Measurements from ENCODE around the gene MT3. TPM values are rescaled to one million over a fixed set of nuclear protein-coding genes. Genes with fewer than 3 reads are reported as not detected.
A peak's percentile ranks its signal among the peaks of the same experiment; 100 is the strongest.

MT3 gene
- total and polyA plus RNA-seq, 2 of the 13 experiments (the other 11 are each of a cell fraction or from before 2014, with no cell fraction given), result not detected

DNA sequence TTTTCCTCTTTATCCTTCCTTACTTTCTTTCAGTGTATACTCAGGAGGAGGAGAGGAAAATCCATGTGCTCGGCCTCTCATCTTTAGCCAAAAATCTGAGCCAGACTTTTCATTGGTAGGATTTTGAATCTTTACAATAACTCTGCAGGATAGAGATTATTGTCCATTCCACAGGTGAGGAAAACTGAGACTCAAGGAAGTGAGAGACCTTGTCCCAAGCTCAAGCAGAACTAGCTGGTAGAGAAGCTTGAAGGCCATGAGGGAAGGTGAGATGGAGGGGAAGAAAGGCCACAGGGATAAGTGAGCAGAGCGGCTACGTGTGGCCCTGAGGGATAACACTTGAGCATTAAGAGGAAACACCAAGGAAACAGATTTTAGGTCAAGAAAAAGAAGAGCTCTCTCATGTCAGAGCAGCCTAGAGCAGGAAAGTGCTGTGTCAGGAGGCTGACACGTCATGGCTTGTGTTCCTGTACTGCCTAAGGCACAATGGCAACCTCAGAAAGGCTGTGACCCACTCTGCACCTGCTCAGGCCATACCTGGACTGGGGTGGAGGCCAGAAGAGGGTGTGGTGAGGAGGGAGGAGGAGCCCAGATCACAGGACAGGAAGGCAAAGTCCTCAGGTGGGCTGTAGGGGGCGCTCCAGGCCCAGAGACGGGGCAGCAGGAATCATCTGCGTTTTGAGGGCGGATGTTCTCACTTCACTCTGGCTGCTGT lies 12.6 kb upstream of the MT3 start (continued):
- TF ChIP-seq, protein P1, sequence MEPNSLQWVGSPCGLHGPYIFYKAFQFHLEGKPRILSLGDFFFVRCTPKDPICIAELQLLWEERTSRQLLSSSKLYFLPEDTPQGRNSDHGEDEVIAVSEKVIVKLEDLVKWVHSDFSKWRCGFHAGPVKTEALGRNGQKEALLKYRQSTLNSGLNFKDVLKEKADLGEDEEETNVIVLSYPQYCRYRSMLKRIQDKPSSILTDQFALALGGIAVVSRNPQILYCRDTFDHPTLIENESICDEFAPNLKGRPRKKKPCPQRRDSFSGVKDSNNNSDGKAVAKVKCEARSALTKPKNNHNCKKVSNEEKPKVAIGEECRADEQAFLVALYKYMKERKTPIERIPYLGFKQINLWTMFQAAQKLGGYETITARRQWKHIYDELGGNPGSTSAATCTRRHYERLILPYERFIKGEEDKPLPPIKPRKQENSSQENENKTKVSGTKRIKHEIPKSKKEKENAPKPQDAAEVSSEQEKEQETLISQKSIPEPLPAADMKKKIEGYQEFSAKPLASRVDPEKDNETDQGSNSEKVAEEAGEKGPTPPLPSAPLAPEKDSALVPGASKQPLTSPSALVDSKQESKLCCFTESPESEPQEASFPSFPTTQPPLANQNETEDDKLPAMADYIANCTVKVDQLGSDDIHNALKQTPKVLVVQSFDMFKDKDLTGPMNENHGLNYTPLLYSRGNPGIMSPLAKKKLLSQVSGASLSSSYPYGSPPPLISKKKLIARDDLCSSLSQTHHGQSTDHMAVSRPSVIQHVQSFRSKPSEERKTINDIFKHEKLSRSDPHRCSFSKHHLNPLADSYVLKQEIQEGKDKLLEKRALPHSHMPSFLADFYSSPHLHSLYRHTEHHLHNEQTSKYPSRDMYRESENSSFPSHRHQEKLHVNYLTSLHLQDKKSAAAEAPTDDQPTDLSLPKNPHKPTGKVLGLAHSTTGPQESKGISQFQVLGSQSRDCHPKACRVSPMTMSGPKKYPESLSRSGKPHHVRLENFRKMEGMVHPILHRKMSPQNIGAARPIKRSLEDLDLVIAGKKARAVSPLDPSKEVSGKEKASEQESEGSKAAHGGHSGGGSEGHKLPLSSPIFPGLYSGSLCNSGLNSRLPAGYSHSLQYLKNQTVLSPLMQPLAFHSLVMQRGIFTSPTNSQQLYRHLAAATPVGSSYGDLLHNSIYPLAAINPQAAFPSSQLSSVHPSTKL (CRISPR knock-in tag; IDR thresholded peaks at IDR 0.05), result peak; percentile 28; the same call in 1 of the 2 replicates
- TF ChIP-seq, protein P2, sequence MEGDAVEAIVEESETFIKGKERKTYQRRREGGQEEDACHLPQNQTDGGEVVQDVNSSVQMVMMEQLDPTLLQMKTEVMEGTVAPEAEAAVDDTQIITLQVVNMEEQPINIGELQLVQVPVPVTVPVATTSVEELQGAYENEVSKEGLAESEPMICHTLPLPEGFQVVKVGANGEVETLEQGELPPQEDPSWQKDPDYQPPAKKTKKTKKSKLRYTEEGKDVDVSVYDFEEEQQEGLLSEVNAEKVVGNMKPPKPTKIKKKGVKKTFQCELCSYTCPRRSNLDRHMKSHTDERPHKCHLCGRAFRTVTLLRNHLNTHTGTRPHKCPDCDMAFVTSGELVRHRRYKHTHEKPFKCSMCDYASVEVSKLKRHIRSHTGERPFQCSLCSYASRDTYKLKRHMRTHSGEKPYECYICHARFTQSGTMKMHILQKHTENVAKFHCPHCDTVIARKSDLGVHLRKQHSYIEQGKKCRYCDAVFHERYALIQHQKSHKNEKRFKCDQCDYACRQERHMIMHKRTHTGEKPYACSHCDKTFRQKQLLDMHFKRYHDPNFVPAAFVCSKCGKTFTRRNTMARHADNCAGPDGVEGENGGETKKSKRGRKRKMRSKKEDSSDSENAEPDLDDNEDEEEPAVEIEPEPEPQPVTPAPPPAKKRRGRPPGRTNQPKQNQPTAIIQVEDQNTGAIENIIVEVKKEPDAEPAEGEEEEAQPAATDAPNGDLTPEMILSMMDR (CRISPR knock-in tag; IDR thresholded peaks at IDR 0.05), result peak; percentile 99
- TF ChIP-seq MIER3 (CRISPR knock-in tag; IDR thresholded peaks at IDR 0.05; ENCODE audit: borderline replicate concordance) (no peak), ZBTB20 (CRISPR knock-in tag; IDR thresholded peaks at IDR 0.05; ENCODE audit: borderline replicate concordance, low read depth) (0 out of 2 replicates have a peak, but pooled peaks have one; percentile 41), FOXC1 (CRISPR knock-in tag; IDR thresholded peaks at IDR 0.05; ENCODE audit: borderline replicate concordance) (0 out of 2 replicates have a peak, but pooled peaks have one; percentile 54), NFKBIZ (CRISPR knock-in tag; IDR thresholded peaks at IDR 0.05) (no peak), MEIS1 (CRISPR knock-in tag; IDR thresholded peaks at IDR 0.05; ENCODE audit: borderline replicate concordance) (0 out of 2 replicates have a peak, but pooled peaks have one; percentile 33), SYNCRIP (IDR thresholded peaks at IDR 0.05; ENCODE audit: insufficient read depth, low read depth, low read length) (no peak), HCFC1 (IDR thresholded peaks at IDR 0.05; ENCODE audit: low read depth, low read length) (no peak), EED (CRISPR knock-in tag; IDR thresholded peaks at IDR 0.05) (0 out of 2 replicates have a peak, but pooled peaks have one; percentile 18), SNAPC2 (CRISPR knock-in tag; IDR thresholded peaks at IDR 0.05) (no peak)
- TF ChIP-seq, protein P3, sequence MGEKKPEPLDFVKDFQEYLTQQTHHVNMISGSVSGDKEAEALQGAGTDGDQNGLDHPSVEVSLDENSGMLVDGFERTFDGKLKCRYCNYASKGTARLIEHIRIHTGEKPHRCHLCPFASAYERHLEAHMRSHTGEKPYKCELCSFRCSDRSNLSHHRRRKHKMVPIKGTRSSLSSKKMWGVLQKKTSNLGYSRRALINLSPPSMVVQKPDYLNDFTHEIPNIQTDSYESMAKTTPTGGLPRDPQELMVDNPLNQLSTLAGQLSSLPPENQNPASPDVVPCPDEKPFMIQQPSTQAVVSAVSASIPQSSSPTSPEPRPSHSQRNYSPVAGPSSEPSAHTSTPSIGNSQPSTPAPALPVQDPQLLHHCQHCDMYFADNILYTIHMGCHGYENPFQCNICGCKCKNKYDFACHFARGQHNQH (CRISPR knock-in tag; IDR thresholded peaks at IDR 0.05), result peak; percentile 33; the same call in 1 of the 2 replicates
- TF ChIP-seq, protein P4, sequence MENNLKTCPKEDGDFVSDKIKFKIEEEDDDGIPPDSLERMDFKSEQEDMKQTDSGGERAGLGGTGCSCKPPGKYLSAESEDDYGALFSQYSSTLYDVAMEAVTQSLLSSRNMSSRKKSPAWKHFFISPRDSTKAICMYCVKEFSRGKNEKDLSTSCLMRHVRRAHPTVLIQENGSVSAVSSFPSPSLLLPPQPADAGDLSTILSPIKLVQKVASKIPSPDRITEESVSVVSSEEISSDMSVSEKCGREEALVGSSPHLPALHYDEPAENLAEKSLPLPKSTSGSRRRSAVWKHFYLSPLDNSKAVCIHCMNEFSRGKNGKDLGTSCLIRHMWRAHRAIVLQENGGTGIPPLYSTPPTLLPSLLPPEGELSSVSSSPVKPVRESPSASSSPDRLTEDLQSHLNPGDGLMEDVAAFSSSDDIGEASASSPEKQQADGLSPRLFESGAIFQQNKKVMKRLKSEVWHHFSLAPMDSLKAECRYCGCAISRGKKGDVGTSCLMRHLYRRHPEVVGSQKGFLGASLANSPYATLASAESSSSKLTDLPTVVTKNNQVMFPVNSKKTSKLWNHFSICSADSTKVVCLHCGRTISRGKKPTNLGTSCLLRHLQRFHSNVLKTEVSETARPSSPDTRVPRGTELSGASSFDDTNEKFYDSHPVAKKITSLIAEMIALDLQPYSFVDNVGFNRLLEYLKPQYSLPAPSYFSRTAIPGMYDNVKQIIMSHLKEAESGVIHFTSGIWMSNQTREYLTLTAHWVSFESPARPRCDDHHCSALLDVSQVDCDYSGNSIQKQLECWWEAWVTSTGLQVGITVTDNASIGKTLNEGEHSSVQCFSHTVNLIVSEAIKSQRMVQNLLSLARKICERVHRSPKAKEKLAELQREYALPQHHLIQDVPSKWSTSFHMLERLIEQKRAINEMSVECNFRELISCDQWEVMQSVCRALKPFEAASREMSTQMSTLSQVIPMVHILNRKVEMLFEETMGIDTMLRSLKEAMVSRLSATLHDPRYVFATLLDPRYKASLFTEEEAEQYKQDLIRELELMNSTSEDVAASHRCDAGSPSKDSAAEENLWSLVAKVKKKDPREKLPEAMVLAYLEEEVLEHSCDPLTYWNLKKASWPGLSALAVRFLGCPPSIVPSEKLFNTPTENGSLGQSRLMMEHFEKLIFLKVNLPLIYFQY (CRISPR knock-in tag; IDR thresholded peaks at IDR 0.05; ENCODE audit: borderline replicate concordance), result no peak
- TF ChIP-seq, protein P5, sequence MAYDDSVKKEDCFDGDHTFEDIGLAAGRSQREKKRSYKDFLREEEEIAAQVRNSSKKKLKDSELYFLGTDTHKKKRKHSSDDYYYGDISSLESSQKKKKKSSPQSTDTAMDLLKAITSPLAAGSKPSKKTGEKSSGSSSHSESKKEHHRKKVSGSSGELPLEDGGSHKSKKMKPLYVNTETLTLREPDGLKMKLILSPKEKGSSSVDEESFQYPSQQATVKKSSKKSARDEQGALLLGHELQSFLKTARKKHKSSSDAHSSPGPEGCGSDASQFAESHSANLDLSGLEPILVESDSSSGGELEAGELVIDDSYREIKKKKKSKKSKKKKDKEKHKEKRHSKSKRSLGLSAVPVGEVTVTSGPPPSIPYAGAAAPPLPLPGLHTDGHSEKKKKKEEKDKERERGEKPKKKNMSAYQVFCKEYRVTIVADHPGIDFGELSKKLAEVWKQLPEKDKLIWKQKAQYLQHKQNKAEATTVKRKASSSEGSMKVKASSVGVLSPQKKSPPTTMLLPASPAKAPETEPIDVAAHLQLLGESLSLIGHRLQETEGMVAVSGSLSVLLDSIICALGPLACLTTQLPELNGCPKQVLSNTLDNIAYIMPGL (CRISPR knock-in tag; IDR thresholded peaks at IDR 0.05; ENCODE audit: borderline replicate concordance in 1 of 2, low read depth in 1 of 2), result peak; percentile 24 to 49; a peak in 1 of 4 replicates

Data from HepG2 (cell line).